Mesothelial cell of epicardium (in vitro differentiated cells): ENCODE results near the gene CHM. TPM values are rescaled to one million over a fixed set of nuclear protein-coding genes. Genes with fewer than 3 reads are reported as not detected.
A peak's percentile ranks its signal among the peaks of the same experiment; 100 is the strongest.

Source experiments
- DNase-seq, 2 experiments: peaks; one replicate each; pipeline ENCODE4 v3.0.0; 2021; ENCODE audit warnings: low spot score in 2 of 2; ENCODE audit not compliant: unreplicated experiment in 2 of 2
- H3K27ac Mint-ChIP-seq: 2 replicates; pipeline ENCODE4 v1.8.0; 2021; ENCODE audit warnings: mixed read lengths
- H3K27me3 Mint-ChIP-seq: 2 replicates; pipeline ENCODE4 v1.8.0; 2021; ENCODE audit warnings: low read depth, mixed read lengths
- H3K36me3 Mint-ChIP-seq: 2 replicates; pipeline ENCODE4 v1.8.0; 2021; ENCODE audit warnings: mixed read lengths
- H3K4me1 Mint-ChIP-seq: 2 replicates; pipeline ENCODE4 v1.8.0; 2021; ENCODE audit warnings: mixed read lengths
- H3K4me3 Mint-ChIP-seq: 2 replicates; pipeline ENCODE4 v1.8.0; 2021; ENCODE audit warnings: mild to moderate bottlenecking, moderate library complexity, mixed read lengths
- H3K9me3 Mint-ChIP-seq: 2 replicates; pipeline ENCODE4 v1.8.0; 2021; ENCODE audit warnings: mixed read lengths
- total RNA-seq: library from RNA; stranded (reverse); gene quantifications from 3 replicates; pipeline ENCODE4 v1.2.1, GENCODE V29; 2021
- TF ChIP-seq, protein P1 (sequence below): fragments of 200-600 bp; sonication (generic); IDR thresholded peaks from one replicate; pipeline ENCODE4 v1.5.0; 2021; ENCODE audit warnings: antibody characterized with exemption; ENCODE audit not compliant: unreplicated experiment

The CHM gene
- total RNA-seq, 1 donor from 2014 or later: 43.2 TPM

DNA sequence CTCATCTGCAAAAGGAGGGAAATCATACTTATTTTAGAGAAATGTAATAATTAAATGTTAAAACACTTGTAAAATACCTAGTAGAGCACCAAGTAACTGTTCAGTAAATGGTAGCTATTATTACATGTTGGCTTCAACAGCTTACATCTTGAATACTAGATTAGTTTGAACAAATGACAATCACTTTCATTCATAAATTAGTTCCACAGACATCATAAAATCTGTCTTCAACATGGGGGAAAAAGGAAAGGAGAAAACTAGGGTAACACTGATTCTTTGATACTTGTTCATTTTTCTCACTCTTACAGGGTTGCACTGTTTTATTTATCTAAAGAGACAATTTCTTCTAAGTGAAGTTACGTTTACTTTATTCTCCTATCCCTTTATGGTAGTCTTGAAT, 51.7 kb downstream of the CHM start:
- Mint-ChIP-seq H3K27ac (peak overlapping the region; percentile 71), H3K4me1 (peaks cover 41% of the 10 kb centered on the region)
- TF ChIP-seq, protein P1, sequence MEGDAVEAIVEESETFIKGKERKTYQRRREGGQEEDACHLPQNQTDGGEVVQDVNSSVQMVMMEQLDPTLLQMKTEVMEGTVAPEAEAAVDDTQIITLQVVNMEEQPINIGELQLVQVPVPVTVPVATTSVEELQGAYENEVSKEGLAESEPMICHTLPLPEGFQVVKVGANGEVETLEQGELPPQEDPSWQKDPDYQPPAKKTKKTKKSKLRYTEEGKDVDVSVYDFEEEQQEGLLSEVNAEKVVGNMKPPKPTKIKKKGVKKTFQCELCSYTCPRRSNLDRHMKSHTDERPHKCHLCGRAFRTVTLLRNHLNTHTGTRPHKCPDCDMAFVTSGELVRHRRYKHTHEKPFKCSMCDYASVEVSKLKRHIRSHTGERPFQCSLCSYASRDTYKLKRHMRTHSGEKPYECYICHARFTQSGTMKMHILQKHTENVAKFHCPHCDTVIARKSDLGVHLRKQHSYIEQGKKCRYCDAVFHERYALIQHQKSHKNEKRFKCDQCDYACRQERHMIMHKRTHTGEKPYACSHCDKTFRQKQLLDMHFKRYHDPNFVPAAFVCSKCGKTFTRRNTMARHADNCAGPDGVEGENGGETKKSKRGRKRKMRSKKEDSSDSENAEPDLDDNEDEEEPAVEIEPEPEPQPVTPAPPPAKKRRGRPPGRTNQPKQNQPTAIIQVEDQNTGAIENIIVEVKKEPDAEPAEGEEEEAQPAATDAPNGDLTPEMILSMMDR: no peak

DNA sequence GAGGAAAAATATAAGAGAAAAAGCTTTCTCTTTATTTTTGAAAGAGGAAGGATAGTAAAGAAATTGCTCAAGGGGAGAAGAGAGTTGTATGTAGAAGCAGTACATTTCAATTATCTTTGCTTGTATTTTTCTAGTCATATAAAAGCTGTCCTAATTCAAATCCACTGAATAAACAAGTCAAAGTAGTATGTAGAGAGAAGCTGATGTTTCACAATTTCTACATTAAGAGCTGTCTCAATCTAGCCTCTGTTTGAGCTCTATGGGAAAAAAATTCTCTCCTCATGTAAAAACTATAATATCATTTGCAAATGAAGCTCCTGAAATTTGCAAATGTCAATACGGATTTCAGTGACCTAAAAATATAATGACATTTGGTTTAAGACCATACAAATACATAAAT, 52.6 kb downstream of the CHM start:
- Mint-ChIP-seq H3K4me3 (no peak overlapping the region), H3K4me1 (peaks cover 41% of the 10 kb centered on the region), H3K36me3 (peaks cover 11% of the 10 kb centered on the region), H3K27me3 (no peaks in the 10 kb centered on the region), H3K9me3 (peaks cover 3% of the 10 kb centered on the region), H3K27ac (no peak overlapping the region)
- TF ChIP-seq, protein P1: no peak
- DNase-seq: no peak

More for the DNA sequence above, 51.7 kb downstream of the CHM start:
- peaks cover 2% of the 10 kb centered on the region for H3K36me3 Mint-ChIP-seq
- H3K27me3 Mint-ChIP-seq: no peaks in the 10 kb centered on the region
- no peaks in the 10 kb centered on the region for H3K9me3 Mint-ChIP-seq
- H3K4me3 Mint-ChIP-seq: no peak overlapping the region
- no peak for DNase-seq

DNA sequence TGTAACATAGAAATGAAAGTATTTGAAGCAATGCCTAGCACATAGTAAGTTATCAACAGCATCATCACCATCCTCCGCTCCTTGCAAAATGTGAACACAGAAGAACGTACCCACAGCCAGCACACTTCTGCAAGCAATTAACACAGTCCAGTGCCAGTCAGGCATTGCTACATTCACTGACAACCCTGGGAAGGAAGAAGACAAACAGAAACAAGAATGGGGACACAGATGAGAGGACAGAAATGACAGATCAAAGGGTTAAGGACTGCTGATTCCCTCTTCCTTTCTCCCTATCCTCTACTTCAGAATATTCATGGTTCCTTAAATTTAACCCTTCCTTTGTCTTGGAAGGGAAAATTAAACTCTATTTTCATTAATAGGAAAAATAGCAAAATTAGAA, 53.1 kb downstream of the CHM start:
- H3K9me3 Mint-ChIP-seq: peaks cover 8% of the 10 kb centered on the region
- peaks cover 17% of the 10 kb centered on the region for H3K36me3 Mint-ChIP-seq
- H3K4me3 Mint-ChIP-seq: no peak overlapping the region
- no peak for DNase-seq
- no peak overlapping the region for H3K27ac Mint-ChIP-seq
- peaks cover 39% of the 10 kb centered on the region for H3K4me1 Mint-ChIP-seq
- TF ChIP-seq, protein P1: no peak
- no peaks in the 10 kb centered on the region for H3K27me3 Mint-ChIP-seq

DNA sequence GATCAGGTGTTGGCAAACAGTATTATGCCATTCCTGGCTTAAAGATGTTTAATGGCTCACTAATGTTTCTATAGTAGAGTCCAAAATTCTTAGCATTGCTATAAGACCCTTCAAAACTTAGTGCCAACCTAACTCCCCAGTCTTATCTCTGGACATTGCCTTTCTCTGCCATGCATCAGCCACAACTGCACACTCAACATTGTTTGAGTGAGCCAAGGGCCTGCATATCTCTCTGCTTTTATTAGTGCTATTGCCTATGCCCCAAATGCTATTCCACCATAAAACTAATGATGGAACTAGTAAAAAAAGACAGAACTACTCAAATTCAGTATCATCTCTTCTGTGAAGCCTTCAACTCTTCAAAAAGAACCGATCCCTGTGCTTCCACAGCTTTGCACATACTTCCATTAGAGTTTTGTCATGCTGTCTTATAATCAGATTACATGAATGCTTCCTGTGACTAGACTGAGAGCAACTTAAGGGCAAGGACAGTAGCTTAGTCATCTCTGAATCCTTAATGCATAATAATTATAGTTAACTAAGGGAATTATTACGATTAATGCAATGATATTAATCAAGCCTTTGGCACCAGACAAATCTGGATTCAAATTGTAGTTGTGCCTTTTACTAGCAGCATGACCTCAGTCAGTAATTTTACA, 53.7 kb downstream of the CHM start:
- DNase-seq: no peak
- peaks cover 13% of the 10 kb centered on the region for H3K9me3 Mint-ChIP-seq
- peak overlapping the region; percentile 30 for H3K27ac Mint-ChIP-seq
- H3K36me3 Mint-ChIP-seq: peaks cover 21% of the 10 kb centered on the region
- H3K4me3 Mint-ChIP-seq: no peak overlapping the region
- TF ChIP-seq, protein P1: no peak
- peaks cover 39% of the 10 kb centered on the region for H3K4me1 Mint-ChIP-seq
- H3K27me3 Mint-ChIP-seq: no peaks in the 10 kb centered on the region

DNA sequence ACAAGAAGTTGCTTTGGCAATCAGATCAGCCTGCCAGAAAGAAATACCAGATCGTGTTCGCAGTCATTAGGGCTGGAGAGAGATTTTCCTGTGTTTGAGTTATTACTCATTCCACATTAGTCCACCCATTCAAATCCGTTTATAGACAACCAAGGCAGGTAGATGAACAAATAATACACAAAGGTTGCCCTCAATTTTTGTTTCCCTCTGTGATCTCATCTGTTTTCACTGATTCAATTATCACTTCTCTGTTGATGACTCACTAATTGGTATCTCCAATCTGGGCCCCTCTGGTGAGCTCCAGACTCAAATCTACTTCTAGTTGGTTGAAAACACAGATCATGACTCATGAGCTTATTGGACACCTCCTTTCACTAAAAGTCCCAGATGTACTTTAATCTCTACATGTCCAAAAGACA, 54.5 kb downstream of the CHM start:
- H3K27ac Mint-ChIP-seq: peak overlapping the region; percentile 30
- H3K4me3 Mint-ChIP-seq: no peak overlapping the region
- DNase-seq: no peak
- H3K9me3 Mint-ChIP-seq: peaks cover 22% of the 10 kb centered on the region
- H3K27me3 Mint-ChIP-seq: no peaks in the 10 kb centered on the region
- H3K4me1 Mint-ChIP-seq: peaks cover 39% of the 10 kb centered on the region
- peaks cover 28% of the 10 kb centered on the region for H3K36me3 Mint-ChIP-seq
- TF ChIP-seq, protein P1: no peak
